Cardiac muscle cell (in vitro differentiated cells and primary cell): ENCODE data around the gene STEAP3. TPM values are rescaled to one million over a fixed set of nuclear protein-coding genes. Genes with fewer than 3 reads are reported as not detected.
A peak's percentile ranks its signal among the peaks of the same experiment; 100 is the strongest.

Experiments
- DNase-seq, 2 donors: peaks; one replicate each; pipeline versions ENCODE4 v3.0.0 to v3.0.0-alpha.2; 2010 to 2017; ENCODE audit warnings: low read depth in 1 of 2, low spot score in 1 of 2
- H3K27ac ChIP-seq: fragments of 200-600 bp; sonication (generic); 2 replicates; pipeline ENCODE4 v1.5.1; 2016
- H3K27me3 ChIP-seq: fragments of 200-600 bp; sonication (generic); 2 replicates; pipeline ENCODE4 v1.6.0; 2016; ENCODE audit warnings: control low read depth
- H3K36me3 ChIP-seq: fragments of 200-600 bp; sonication (generic); 2 replicates; pipeline ENCODE4 v1.5.1; 2016; ENCODE audit warnings: control low read depth
- H3K4me1 ChIP-seq: fragments of 200-600 bp; sonication (generic); 2 replicates; pipeline ENCODE4 v1.8.1; 2017; ENCODE audit warnings: low read depth, mild to moderate bottlenecking, mixed run types
- H3K4me3 ChIP-seq: fragments of 200-600 bp; sonication (generic); 2 replicates; pipeline ENCODE4 v1.5.1; 2016; ENCODE audit warnings: mild to moderate bottlenecking
- H3K9me3 ChIP-seq: fragments of 200-600 bp; sonication (generic); 2 replicates; pipeline ENCODE4 v1.5.1; 2017; ENCODE audit warnings: low read depth, mild to moderate bottlenecking, control low read depth
- polyA plus RNA-seq: library from polyadenylated mRNA; unstranded; fragments of >200 nt; fragmentation: Nextera tagmentation; extraction: Ambion mirVana; gene quantifications from 2 replicates; pipeline ENCODE4 v1.2.1, GENCODE V29; 2016
- total RNA-seq: library from RNA; depleted of rRNA; stranded (reverse); fragments of >200 nt; gene quantifications from 2 replicates; pipeline ENCODE4 v1.2.3, GENCODE V29; 2016
- TF ChIP-seq, protein P1 (sequence below): IDR thresholded peaks from 2 replicates; pipeline ENCODE4 v1.5.1; 2012; ENCODE audit warnings: low read depth, mild to moderate bottlenecking, low read length

Gene STEAP3
- total and polyA plus RNA-seq, 2 experiments from 2014 or later: 3.8 to 4.5 TPM

DNA sequence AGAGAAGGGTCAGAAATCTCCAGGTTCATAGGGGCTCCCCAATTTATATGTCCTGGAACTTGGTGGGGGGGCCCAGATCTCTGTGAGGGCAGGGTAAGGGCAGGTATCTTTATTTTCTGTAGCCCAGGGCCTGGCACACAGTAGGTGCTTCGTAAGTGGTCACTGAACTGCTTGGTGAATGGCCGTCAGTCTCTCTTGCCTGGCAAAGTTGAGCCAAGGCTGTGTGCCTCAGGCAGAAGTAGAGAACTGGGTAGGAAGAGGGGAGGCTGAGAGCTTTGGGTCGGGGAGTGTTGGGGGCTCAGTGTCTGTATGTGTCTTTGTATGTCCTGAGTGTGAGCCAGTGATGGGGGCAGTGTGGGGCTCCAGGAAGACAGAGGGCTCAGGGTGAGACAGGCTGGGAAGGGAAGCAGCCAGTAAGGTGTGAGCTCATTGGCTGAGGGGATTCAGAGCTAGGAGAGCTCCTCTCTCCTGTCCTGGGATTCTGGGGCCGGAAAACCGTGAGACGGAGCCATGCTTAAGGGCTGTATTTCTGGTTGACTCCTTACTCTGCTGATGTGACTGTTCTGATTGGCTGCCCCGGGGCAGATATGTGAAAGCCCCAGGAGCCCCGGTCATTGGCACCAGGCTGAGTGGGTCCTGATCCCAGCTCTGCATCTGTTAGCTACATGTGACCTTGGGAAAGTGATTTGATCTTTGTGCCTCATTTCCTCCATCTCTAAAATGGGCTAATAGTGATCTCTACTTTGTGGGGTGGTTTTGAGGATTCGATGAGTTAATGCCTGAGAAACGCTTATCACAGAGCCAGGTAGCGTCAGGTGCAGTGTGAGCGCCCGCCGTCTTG lies 30.3 kb downstream of the STEAP3 start:
- DNase-seq: no peak

GRCh38 chr2:119254601-119255080 lies 31.0 kb downstream of the STEAP3 start:
- Histone ChIP-seq H3K27ac (no peak overlapping the region), H3K27me3 (no peaks in the 10 kb centered on the region), H3K36me3 (no peaks in the 10 kb centered on the region), H3K9me3 (no peaks in the 10 kb centered on the region), H3K4me1 (peaks cover 12% of the 10 kb centered on the region), H3K4me3 (no peak overlapping the region)
- DNase-seq: no peak
- TF ChIP-seq, protein P1, sequence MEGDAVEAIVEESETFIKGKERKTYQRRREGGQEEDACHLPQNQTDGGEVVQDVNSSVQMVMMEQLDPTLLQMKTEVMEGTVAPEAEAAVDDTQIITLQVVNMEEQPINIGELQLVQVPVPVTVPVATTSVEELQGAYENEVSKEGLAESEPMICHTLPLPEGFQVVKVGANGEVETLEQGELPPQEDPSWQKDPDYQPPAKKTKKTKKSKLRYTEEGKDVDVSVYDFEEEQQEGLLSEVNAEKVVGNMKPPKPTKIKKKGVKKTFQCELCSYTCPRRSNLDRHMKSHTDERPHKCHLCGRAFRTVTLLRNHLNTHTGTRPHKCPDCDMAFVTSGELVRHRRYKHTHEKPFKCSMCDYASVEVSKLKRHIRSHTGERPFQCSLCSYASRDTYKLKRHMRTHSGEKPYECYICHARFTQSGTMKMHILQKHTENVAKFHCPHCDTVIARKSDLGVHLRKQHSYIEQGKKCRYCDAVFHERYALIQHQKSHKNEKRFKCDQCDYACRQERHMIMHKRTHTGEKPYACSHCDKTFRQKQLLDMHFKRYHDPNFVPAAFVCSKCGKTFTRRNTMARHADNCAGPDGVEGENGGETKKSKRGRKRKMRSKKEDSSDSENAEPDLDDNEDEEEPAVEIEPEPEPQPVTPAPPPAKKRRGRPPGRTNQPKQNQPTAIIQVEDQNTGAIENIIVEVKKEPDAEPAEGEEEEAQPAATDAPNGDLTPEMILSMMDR: no peak

More for the DNA sequence above, 30.3 kb downstream of the STEAP3 start:
- Histone ChIP-seq H3K9me3 (no peaks in the 10 kb centered on the region), H3K27ac (no peak overlapping the region), H3K27me3 (no peaks in the 10 kb centered on the region), H3K4me1 (peaks cover 12% of the 10 kb centered on the region), H3K36me3 (no peaks in the 10 kb centered on the region), H3K4me3 (no peak overlapping the region)
- TF ChIP-seq, protein P1: no peak

DNA sequence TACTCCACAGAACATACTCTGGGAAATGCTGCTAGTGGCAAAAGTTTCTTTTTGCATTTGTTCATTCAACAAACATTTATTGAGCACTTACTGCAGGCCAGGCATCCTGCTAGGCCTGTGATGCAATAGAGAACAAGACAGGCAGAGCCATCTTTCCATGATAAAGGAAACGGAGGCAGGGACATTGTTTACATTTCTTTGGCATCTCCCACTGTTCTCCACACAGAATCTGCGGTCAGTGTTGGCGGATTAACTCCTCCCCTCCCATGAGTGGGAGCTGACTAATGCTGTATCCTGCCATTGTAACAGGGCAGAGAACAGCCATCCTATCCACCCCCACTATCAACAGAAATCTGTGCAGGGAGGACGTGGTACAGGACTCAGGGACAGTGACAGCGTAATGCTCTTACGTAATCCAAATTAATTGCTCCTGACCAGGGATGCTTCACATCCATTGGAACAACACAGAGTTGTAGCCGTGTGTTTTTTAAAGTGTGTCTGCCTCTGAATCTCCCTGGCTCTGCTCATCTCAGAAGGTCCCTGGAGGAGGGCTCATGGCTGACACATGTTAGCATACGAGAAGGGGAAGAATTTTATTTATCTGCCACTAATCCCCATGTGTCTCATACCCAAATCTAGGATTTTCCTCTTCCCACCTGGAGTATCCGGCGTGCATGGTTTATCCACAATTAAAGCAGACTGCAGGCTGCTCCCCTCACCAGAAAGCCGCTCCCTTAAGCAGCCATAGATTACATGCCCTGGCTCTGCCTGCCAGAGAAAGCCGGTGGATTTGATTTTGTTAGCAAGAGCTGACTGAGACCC lies 32.3 kb downstream of the STEAP3 start:
- H3K27ac ChIP-seq: no peak overlapping the region
- TF ChIP-seq, protein P1: no peak

GRCh38 chr2:119256582-119256921 lies 32.9 kb downstream of the STEAP3 start:
- Histone ChIP-seq H3K9me3 (no peaks in the 10 kb centered on the region), H3K4me3 (no peak overlapping the region), H3K36me3 (no peaks in the 10 kb centered on the region), H3K4me1 (peaks cover 20% of the 10 kb centered on the region), H3K27ac (no peak overlapping the region), H3K27me3 (no peaks in the 10 kb centered on the region)
- DNase-seq: no peak
- TF ChIP-seq, protein P1: no peak

More for the DNA sequence above, 32.3 kb downstream of the STEAP3 start:
- no peaks in the 10 kb centered on the region for H3K27me3 ChIP-seq
- no peak overlapping the region for H3K4me3 ChIP-seq
- H3K9me3 ChIP-seq: no peaks in the 10 kb centered on the region
- peaks cover 17% of the 10 kb centered on the region for H3K4me1 ChIP-seq
- DNase-seq: peak in 1 of 2 donors; percentile 96
- no peaks in the 10 kb centered on the region for H3K36me3 ChIP-seq

- H3K4me1 ChIP-seq: peaks cover 20% of the 10 kb centered on the region
- peak in 1 of 2 donors; percentile 38 for DNase-seq
Measured at GRCh38 chr2:119257198-119257597, 33.6 kb downstream of the STEAP3 start.

More at GRCh38 chr2:119257198-119257597, 33.6 kb downstream of the STEAP3 start:
- no peak overlapping the region for H3K27ac ChIP-seq
- H3K9me3 ChIP-seq: no peaks in the 10 kb centered on the region
- TF ChIP-seq, protein P1: no peak
- H3K36me3 ChIP-seq: no peaks in the 10 kb centered on the region
- H3K27me3 ChIP-seq: no peaks in the 10 kb centered on the region
- H3K4me3 ChIP-seq: no peak overlapping the region
